ENCODE data around the gene TUT1. TPM values are rescaled to one million over a fixed set of nuclear protein-coding genes. Genes with fewer than 3 reads are reported as not detected.

TUT1 gene
- total RNA-seq, 1 donor from 2014 or later: 22.1 TPM

DNA sequence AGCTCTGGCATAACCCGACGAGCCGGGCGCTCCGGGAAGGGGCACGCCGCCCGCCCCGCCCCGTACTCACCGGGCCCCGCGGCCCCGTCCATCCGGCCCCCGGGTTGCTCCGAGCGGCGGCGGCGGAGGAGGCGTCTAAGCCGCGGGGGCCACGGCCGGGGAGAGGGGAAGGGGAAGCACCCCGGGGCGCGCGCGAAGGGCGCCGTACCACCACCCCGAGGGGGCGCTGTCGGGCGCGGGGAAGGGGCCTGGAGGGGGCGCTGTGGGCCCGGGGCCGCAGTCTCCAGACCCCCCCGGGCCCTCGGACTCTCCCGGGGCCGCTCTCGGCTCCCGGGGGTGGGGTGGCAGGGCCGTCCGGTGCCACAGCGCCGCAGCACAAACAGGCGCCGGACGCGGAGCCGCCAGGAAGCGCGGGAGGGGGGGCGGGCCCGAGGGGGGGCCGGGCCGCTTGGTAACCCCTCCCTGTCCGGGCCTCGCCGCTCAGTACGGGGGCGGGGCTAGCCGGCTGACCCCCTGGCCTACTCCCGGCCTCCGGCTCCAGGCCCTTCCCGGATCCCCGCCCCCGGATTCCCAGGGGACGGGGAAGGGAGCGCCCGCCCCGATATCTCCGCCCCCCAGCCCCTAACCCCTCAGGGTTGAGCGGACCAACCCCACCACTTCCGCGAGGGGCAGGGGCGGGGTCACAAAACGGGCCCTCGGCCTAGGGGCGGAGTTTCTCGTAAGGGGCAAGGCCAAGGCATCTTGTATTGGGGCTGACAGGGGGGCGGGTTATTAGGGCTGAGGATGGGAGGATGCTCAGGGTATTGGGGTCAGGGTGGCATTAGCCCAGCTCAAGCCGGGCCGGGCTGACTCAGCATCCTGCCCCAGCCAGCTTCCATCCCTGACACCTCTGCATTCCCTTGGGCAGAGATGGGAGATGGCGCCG is 21.3 kb upstream of the TUT1 start, which contains the start of the genes EML3 and ROM1:
TSS of gene EML3 (minus strand) at position 410 of the 925 bp plus-strand sequence. CDS start at position 92, 318 bp downstream.
TSS of gene ROM1 (plus strand) at position 892 of the 925 bp plus-strand sequence. CDS start at position 917, 25 bp downstream.
- Mint-ChIP-seq H3K36me3 (peaks cover 4% of the 10 kb centered on the region), H3K4me3 (peak within 1 kb of the TSS; percentile 99), H3K9me3 (no peaks in the 10 kb centered on the region), H3K27me3 (no peaks in the 10 kb centered on the region), H3K4me1 (ENCODE audit: unreplicated experiment) (peaks cover 18% of the 10 kb centered on the region), H3K27ac (peak within 1 kb of the TSS; percentile 97)
- peak; percentile 86 for DNase-seq (ENCODE audit: extremely low spot score, unreplicated experiment)
- TF ChIP-seq, protein P1, sequence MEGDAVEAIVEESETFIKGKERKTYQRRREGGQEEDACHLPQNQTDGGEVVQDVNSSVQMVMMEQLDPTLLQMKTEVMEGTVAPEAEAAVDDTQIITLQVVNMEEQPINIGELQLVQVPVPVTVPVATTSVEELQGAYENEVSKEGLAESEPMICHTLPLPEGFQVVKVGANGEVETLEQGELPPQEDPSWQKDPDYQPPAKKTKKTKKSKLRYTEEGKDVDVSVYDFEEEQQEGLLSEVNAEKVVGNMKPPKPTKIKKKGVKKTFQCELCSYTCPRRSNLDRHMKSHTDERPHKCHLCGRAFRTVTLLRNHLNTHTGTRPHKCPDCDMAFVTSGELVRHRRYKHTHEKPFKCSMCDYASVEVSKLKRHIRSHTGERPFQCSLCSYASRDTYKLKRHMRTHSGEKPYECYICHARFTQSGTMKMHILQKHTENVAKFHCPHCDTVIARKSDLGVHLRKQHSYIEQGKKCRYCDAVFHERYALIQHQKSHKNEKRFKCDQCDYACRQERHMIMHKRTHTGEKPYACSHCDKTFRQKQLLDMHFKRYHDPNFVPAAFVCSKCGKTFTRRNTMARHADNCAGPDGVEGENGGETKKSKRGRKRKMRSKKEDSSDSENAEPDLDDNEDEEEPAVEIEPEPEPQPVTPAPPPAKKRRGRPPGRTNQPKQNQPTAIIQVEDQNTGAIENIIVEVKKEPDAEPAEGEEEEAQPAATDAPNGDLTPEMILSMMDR (conservative IDR thresholded peaks at IDR 0.05): peak; percentile 99

DNA sequence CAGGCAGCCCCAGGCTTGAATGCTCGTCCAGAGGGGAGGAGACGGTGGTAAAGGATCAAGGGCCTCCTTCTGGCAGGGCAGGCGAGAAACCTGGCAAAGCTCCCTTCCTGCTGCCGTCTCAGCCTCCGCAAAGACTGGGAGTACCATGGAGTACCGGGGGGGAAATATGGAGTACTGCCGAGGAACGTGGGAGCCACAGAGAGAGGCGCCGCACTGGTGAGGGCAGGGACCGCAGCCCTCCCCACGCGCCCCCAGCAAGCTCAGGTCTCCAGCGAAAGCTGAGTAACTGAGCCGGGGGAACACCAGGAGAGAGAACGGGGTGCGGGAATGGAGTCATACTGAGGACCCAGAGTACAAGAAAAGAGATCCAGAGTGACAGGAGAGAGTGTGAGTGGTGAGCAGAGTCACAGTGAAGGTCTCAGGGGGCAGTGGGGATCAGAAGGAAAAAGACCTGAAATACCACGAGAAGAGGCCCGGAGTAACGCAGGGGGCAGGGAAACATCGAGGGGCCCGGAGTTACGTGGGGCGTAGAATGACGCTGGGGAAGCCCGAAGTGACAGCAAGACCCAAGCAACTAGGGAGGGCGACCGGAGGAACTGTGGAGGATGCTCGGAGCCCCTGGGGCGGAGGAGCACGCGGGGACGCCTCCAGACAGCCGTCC is 20.5 kb upstream of the TUT1 start:
- peaks cover 21% of the 10 kb centered on the region for H3K4me1 Mint-ChIP-seq (ENCODE audit: unreplicated experiment)
- peaks cover 4% of the 10 kb centered on the region for H3K36me3 Mint-ChIP-seq
- H3K27me3 Mint-ChIP-seq: no peaks in the 10 kb centered on the region
- DNase-seq (ENCODE audit: extremely low spot score, unreplicated experiment): no peak
- H3K27ac Mint-ChIP-seq: peak overlapping the region; percentile 97
- TF ChIP-seq, protein P1 (conservative IDR thresholded peaks at IDR 0.05): no peak
- no peaks in the 10 kb centered on the region for H3K9me3 Mint-ChIP-seq
- peak overlapping the region; percentile 99 for H3K4me3 Mint-ChIP-seq

DNA sequence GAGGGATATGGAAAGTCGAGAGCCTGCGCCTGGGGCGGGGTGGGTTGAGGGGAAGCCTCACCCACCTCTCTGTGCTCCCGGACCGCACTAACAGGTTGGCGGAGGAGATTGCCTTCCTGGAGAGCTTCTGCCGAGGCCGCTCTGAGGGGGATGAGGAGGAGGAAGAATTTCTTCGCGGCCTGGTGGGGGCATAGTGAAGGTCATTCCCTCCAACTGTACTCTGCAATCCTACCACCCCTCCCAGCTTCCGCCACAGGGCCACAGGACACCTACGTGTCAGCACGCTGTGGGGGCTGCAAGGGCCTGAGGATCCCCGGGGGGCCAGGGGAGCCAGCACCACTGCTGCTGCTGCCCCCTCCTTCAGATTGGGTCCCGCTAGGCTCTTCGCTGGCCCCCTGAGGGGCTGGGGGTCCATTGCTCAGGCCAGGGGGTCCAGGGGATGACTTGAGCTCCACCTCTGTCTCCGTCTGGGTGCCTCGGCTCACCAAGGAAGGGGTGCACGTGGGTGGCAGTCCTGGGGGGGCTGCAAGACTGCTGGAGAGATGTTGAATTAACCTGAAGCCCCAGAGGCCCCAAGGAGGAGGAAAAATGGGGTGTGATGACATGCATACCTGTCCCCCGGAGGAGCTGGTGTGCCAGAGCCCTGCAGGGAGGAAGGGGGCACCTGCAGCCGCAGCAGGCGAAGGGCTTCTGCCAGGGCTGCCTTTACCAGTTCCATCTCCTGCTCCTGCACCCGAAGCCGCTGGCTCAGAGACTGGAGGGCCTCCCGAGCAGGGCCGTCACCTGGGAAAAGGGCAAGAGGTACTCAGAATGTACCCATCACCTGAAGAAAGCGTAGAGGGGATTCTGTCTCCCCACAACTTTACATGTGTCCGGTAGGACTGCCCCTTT is 19.7 kb upstream of the TUT1 start:
- H3K9me3 Mint-ChIP-seq: no peaks in the 10 kb centered on the region
- peaks cover 26% of the 10 kb centered on the region for H3K4me1 Mint-ChIP-seq (ENCODE audit: unreplicated experiment)
- peaks cover 4% of the 10 kb centered on the region for H3K36me3 Mint-ChIP-seq
- TF ChIP-seq, protein P1 (conservative IDR thresholded peaks at IDR 0.05): no peak
- H3K27ac Mint-ChIP-seq: peak overlapping the region; percentile 97
- no peaks in the 10 kb centered on the region for H3K27me3 Mint-ChIP-seq
- no peak for DNase-seq (ENCODE audit: extremely low spot score, unreplicated experiment)
- peak overlapping the region; percentile 99 for H3K4me3 Mint-ChIP-seq

DNA sequence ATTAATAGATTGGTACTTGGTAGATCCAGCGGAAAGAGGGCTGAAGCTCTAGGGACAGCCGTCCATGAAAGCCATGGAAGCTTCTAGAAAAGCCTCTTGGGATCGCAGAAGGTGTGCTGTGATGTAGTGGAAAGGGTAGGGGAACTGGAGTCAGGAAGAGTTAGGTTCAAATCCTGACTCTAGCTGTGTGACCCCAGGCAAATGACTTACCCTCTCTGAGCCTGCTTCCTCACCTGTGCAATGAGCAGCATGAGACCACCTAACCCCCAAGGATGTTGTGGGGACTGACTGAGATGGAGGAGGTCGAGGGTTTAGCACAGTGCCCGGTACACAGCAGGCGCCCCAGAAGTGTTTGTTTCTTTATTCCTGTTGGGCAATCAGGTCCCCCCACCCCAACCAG is 19.1 kb upstream of the TUT1 start:
- Mint-ChIP-seq H3K4me3 (peak overlapping the region; percentile 78), H3K27me3 (no peaks in the 10 kb centered on the region), H3K9me3 (no peaks in the 10 kb centered on the region), H3K36me3 (peaks cover 4% of the 10 kb centered on the region), H3K27ac (peak overlapping the region; percentile 46), H3K4me1 (ENCODE audit: unreplicated experiment) (peaks cover 27% of the 10 kb centered on the region)
- TF ChIP-seq, protein P1 (conservative IDR thresholded peaks at IDR 0.05): no peak
- DNase-seq (ENCODE audit: extremely low spot score, unreplicated experiment): no peak

DNA sequence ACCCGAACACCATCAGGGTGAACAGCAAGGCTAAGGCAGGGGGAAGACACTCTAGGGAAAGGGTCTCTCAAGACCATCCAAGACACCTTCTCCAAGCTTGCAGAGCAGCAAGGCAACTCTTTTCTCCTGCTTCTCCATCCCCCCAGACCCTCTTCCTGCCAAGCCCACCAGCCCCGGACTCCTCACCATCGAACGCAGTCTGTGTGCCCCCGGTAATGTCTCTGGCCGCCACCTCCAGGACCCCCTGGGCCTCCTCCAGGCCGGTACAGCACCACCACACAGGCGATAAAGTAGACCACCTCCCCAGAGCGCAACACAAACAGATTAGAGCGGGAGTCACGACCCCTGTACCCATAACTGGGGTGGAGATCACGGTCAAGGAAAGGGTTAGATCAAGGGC is 17.5 kb upstream of the TUT1 start:
- Mint-ChIP-seq H3K4me3 (peak overlapping the region; percentile 34), H3K4me1 (ENCODE audit: unreplicated experiment) (peaks cover 37% of the 10 kb centered on the region), H3K36me3 (no peaks in the 10 kb centered on the region), H3K27ac (peak overlapping the region; percentile 13), H3K9me3 (no peaks in the 10 kb centered on the region), H3K27me3 (no peaks in the 10 kb centered on the region)
- DNase-seq (ENCODE audit: extremely low spot score, unreplicated experiment): no peak
- TF ChIP-seq, protein P1 (conservative IDR thresholded peaks at IDR 0.05): no peak
